ENCODE results near the gene SP2. TPM values are rescaled to one million over a fixed set of nuclear protein-coding genes. Genes with fewer than 3 reads are reported as not detected.
A peak's percentile ranks its signal among the peaks of the same experiment; 100 is the strongest.

Gene SP2
- total and polyA plus RNA-seq, 2 of the 13 experiments (the other 11 are each of a cell fraction or from before 2014, with no cell fraction given) = 1.4 to 4.8 TPM

GRCh38 chr17:47969930-47970724 lies 74.1 kb downstream of the SP2 start (continued):
- 0 out of 2 replicates have a peak, but pooled peaks have one; percentile 52 for TF ChIP-seq ZBTB3 (CRISPR knock-in tag; IDR thresholded peaks at IDR 0.05; ENCODE audit: borderline replicate concordance, low read depth)
- TF ChIP-seq ZNF225 (CRISPR knock-in tag; IDR thresholded peaks at IDR 0.05) = no peak
- TF ChIP-seq RFX1 (IDR thresholded peaks at IDR 0.05) = no peak
- TF ChIP-seq ARHGAP35 (CRISPR knock-in tag; IDR thresholded peaks at IDR 0.05; ENCODE audit: borderline replicate concordance) = peak; percentile 21
- no peak for TF ChIP-seq EP300 (IDR thresholded peaks at IDR 0.05; ENCODE audit: low read depth in 2 of 2, low read length in 2 of 2)
- 0 out of 2 replicates have a peak, but pooled peaks have one; percentile 24 for TF ChIP-seq EP300 (CRISPR knock-in tag; IDR thresholded peaks at IDR 0.05; ENCODE audit: borderline replicate concordance)
- TF ChIP-seq SNAI1 (CRISPR knock-in tag; IDR thresholded peaks at IDR 0.05; ENCODE audit: borderline replicate concordance) = 0 out of 2 replicates have a peak, but pooled peaks have one; percentile 32
- no peak for TF ChIP-seq ZNF546 (CRISPR knock-in tag; conservative IDR thresholded peaks at IDR 0.05)
- no peak for TF ChIP-seq SPEN (CRISPR knock-in tag; IDR thresholded peaks at IDR 0.05; ENCODE audit: low read depth)
- 0 out of 2 replicates have a peak, but pooled peaks have one; percentile 36 for TF ChIP-seq KDM1A (CRISPR knock-in tag; IDR thresholded peaks at IDR 0.05)
- TF ChIP-seq SNAPC4 (CRISPR knock-in tag; IDR thresholded peaks at IDR 0.05) = no peak
- peak; percentile 12; the same call in 1 of the 2 replicates for TF ChIP-seq ZBTB44 (CRISPR knock-in tag; IDR thresholded peaks at IDR 0.05)
- no peak for TF ChIP-seq NR2F1 (CRISPR knock-in tag; IDR thresholded peaks at IDR 0.05)
- no peak for TF ChIP-seq RBAK (CRISPR knock-in tag; IDR thresholded peaks at IDR 0.05)
- TF ChIP-seq ZSCAN21 (CRISPR knock-in tag; IDR thresholded peaks at IDR 0.05; ENCODE audit: borderline replicate concordance) = no peak
- TF ChIP-seq HIVEP1 (CRISPR knock-in tag; IDR thresholded peaks at IDR 0.05) = no peak; the same call in 1 of the 2 replicates
- no peak for TF ChIP-seq CSRNP2 (CRISPR knock-in tag; conservative IDR thresholded peaks at IDR 0.05; ENCODE audit: low read depth)
- TF ChIP-seq ZNF607 (CRISPR knock-in tag; IDR thresholded peaks at IDR 0.05; ENCODE audit: borderline replicate concordance) = peak; percentile 67; the same call in 1 of the 2 replicates
- 0 out of 2 replicates have a peak, but pooled peaks have one; percentile 12 for TF ChIP-seq ZZZ3 (CRISPR knock-in tag; IDR thresholded peaks at IDR 0.05; ENCODE audit: borderline replicate concordance)
- no peak for TF ChIP-seq ZNF296 (CRISPR knock-in tag; conservative IDR thresholded peaks at IDR 0.05)
- 0 out of 2 replicates have a peak, but pooled peaks have one; percentile 45 for TF ChIP-seq ZNF678 (CRISPR knock-in tag; IDR thresholded peaks at IDR 0.05)

All from HepG2 (cell line).